Smooth muscle cell (in vitro differentiated cells): ENCODE measurements around the gene OR2V1. TPM values are rescaled to one million over a fixed set of nuclear protein-coding genes. Genes with fewer than 3 reads are reported as not detected.
"Not testable (repeated sequence)": the region's sequence is repeated elsewhere in the genome, so short reads cannot be mapped to it uniquely, and the experiment has no call there.

Experiments used
- DNase-seq: peaks from one replicate; lab custom pipeline; 2025; ENCODE audit not compliant: unreplicated experiment; lab: John Stamatoyannopoulos, UW
- H2AFZ ChIP-seq: fragments of 200-600 bp; sonication (generic); 2 replicates; pipeline ENCODE4 v1.6.0; 2016; ENCODE audit warnings: antibody characterized with exemption, low read depth, mild to moderate bottlenecking
- H3F3A ChIP-seq: fragments of 200-600 bp; sonication (generic); 2 replicates; pipeline ENCODE4 v1.6.0; 2017; ENCODE audit warnings: antibody characterized with exemption, low read depth
- H3K27ac ChIP-seq: fragments of 200-600 bp; sonication (generic); 2 replicates; pipeline ENCODE4 v1.5.1; 2016; ENCODE audit warnings: low read depth, mild to moderate bottlenecking
- H3K27me3 ChIP-seq: fragments of 200-600 bp; sonication (generic); 2 replicates; pipeline ENCODE4 v1.6.1; 2016; ENCODE audit warnings: low read depth, mild to moderate bottlenecking
- H3K36me3 ChIP-seq: fragments of 200-600 bp; sonication (generic); 2 replicates; pipeline ENCODE4 v1.5.1; 2016; ENCODE audit warnings: low read depth
- H3K4me1 ChIP-seq: fragments of 200-600 bp; sonication (generic); 2 replicates; pipeline ENCODE4 v1.5.1; 2016; ENCODE audit warnings: low read depth
- H3K4me2 ChIP-seq: fragments of 200-600 bp; sonication (generic); 2 replicates; pipeline ENCODE4 v1.6.0; 2016; ENCODE audit warnings: mild to moderate bottlenecking
- H3K4me3 ChIP-seq: fragments of 200-600 bp; sonication (generic); 2 replicates; pipeline ENCODE4 v1.5.1; 2016; ENCODE audit warnings: mild to moderate bottlenecking
- H3K79me2 ChIP-seq: fragments of 200-600 bp; sonication (generic); 2 replicates; pipeline ENCODE4 v1.6.0; 2016; ENCODE audit warnings: low read depth, mild to moderate bottlenecking
- H3K9ac ChIP-seq: fragments of 200-600 bp; sonication (generic); 2 replicates; pipeline ENCODE4 v1.6.0; 2016; ENCODE audit warnings: low read depth
- H3K9me3 ChIP-seq: fragments of 200-600 bp; sonication (generic); replicated peaks from 2 replicates; pipeline ENCODE4 v1.5.1; 2016; ENCODE audit warnings: low read depth
- H4K20me1 ChIP-seq: fragments of 200-600 bp; sonication (generic); 2 replicates; pipeline ENCODE4 v1.6.0; 2016; ENCODE audit warnings: low read depth
- WGBS: methylation state at CpG from one replicate; pipeline ENCODE4 v1.1.7; 2016; ENCODE audit warnings: low lambda C conversion rate; 5-methylcytosine and 5-hydroxymethylcytosine counted together
- polyA plus RNA-seq: library from polyadenylated mRNA; unstranded; fragments of >200 nt; fragmentation: Nextera tagmentation; extraction: Ambion mirVana; gene quantifications from 2 replicates; pipeline ENCODE4 v1.2.1, GENCODE V29; 2016
- total RNA-seq: library from RNA; depleted of rRNA; stranded (reverse); fragments of >200 nt; gene quantifications from 2 replicates; pipeline ENCODE4 v1.2.3, GENCODE V29; 2014
- TF ChIP-seq, protein P1 (sequence below): fragments of 200-600 bp; sonication (generic); IDR thresholded peaks from 2 replicates; pipeline ENCODE4 v1.5.1; 2017; ENCODE audit warnings: borderline replicate concordance, mild to moderate bottlenecking, antibody characterized with exemption; ENCODE audit not compliant: insufficient read depth, poor library complexity, severe bottlenecking

Gene OR2V1
- total and polyA plus RNA-seq, 2 experiments from 2014 or later = not detected

DNA sequence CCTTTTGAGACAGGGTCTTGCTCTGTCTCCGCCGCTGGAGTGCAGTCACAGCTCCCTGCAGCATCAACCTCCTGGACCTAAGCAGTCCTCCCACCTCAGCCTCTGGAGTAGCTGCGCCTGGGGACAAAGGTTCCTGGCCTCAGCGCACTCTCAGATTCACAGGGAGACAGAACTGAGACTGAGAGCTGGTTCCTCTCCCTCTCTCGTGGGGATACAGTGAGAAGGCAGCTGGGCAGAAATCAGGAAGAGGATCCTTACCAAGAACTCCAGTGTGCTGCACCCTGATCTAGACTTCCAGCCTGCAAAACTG lies 26.8 kb downstream of the OR2V1 start:
- H3K79me2 ChIP-seq, H3K4me1 ChIP-seq, H2AFZ ChIP-seq, DNase-seq, H4K20me1 ChIP-seq, H3K27ac ChIP-seq, H3K9me3 ChIP-seq, H3F3A ChIP-seq, H3K4me3 ChIP-seq, H3K36me3 ChIP-seq, H3K4me2 ChIP-seq, H3K9ac ChIP-seq: not testable (repeated sequence)
- H3K27me3 ChIP-seq = peaks cover 57% of the 10 kb centered on the region
- 14% methylated on average over 5 of the region's 5 CpGs for WGBS

DNA sequence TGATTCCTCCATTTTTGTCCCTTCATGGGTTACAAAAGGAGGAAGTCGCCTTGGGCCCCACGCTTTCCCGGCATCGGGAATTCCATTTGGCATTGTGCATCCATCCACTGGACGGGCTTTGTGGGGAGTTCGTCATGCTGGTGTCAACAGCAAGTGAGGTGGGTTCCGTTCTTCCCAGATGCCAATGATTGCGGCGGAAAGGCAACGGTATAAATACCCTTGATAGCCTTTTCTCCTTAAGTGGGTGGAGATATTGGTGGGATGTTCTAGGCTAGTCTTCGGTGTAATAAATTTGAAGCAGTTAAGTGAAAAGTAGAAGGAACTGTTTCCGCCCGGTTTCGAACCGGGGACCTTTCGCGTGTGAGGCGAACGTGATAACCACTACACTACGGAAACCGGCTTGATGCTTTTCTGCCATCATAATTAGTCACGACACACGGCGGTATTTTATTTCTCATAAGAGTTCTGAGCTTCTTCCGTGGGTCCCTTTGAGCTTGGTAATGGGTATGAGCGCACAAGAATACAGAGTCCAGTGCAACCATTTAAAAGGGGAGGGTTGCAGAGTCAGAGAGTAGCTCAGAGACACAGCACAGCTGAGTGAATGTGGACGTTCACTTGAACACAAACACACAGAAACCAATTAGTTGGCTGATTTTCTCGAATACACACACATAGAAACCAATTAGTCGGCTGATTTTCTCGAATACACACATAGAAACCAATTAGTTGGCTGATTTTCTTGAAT lies 28.9 kb downstream of the OR2V1 start:
- H3K4me3 ChIP-seq, H3F3A ChIP-seq, H3K36me3 ChIP-seq, DNase-seq, H2AFZ ChIP-seq, H3K27ac ChIP-seq, H4K20me1 ChIP-seq, H3K9me3 ChIP-seq, H3K4me2 ChIP-seq, H3K9ac ChIP-seq, H3K79me2 ChIP-seq, H3K4me1 ChIP-seq: not testable (repeated sequence)
- peaks cover 49% of the 10 kb centered on the region for H3K27me3 ChIP-seq
- WGBS = no CpG with 5 or more reads among the region's 30 CpGs

DNA sequence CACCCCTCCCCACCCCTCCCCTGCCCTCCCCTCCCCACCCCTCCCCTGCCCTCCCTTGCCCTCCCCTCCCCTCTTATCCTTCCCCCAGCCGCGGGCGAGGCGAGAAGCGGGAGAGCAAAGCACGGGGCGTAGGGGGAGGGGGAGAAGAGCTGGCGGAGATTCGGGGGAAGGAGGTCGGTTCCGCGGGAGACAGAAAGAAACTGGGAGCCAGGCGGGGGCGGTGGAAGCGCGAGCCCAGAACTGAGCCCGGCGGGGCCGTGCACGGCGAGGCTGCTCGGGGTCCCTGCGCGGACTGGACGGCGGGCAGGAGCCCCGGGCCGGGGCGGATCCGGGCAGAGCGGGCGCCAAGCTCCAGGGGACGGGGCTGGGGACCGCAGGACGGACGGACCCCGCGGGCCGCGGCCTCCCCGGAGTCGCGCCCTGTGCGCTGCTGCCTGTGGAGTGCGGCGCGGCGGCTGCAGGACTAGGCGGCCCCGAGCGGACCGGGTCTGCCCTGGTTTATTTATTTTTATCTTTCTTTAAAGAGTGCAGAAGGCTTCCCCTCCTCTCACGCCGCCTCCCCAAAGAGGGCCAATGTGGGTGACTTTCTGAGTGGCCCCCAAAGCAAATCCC lies 29.8 kb downstream of the OR2V1 start:
- not testable (repeated sequence) for H3K27ac ChIP-seq, H3F3A ChIP-seq, H3K4me3 ChIP-seq, H3K9ac ChIP-seq, H3K4me2 ChIP-seq, H3K36me3 ChIP-seq, H2AFZ ChIP-seq, H4K20me1 ChIP-seq, DNase-seq, H3K79me2 ChIP-seq, H3K9me3 ChIP-seq, H3K4me1 ChIP-seq
- peaks cover 41% of the 10 kb centered on the region for H3K27me3 ChIP-seq
- WGBS = no CpG with 5 or more reads among the region's 54 CpGs

DNA sequence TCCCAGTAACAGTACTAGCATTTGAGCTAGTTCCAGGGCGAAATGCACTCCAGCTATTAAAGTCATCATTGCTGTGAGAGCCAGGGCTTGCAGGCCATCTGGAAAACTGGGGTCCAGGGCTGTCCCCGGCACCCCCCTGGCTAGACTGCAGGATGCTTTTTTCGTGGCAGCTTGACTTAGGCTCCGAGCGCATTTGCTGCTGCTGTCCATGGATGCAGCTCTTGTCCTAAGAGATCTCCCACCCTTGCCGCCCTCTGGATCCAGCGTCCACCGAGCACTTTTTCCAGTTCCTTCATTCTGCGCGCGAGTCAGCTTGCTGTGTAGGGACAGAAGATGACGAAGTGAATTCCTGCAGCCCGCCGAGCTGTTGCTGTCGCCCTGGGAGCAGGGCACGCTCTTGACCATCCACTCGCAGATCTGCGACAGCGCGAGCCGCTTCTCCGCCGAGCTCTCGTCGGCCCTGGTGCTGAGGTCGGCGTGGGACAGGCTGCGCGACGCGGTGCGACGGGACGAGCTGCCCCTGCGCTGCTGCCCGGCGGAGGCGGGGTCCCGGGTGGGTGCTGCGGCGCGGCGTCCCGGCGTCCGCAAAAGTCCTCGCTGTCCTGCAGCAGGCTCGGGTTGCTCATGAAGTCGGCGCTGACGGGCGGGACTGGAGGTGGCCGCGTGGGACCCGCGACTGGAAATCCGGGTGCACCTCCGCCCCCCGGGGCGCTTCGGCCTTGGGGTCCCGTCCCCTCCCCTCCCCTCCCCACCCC lies 30.7 kb downstream of the OR2V1 start:
- Histone ChIP-seq H3K9ac (no peak overlapping the region), H3K36me3 (no peaks in the 10 kb centered on the region), H3K27me3 (peaks cover 33% of the 10 kb centered on the region), H3F3A (no peaks in the 10 kb centered on the region), H3K9me3 (no peaks in the 10 kb centered on the region), H3K4me3 (peak overlapping the region; percentile 28), H3K27ac (no peak overlapping the region), H4K20me1 (no peaks in the 10 kb centered on the region), H3K4me2 (peak overlapping the region; percentile 81), H2AFZ (no peak overlapping the region), H3K4me1 (no peaks in the 10 kb centered on the region), H3K79me2 (no peaks in the 10 kb centered on the region)
- TF ChIP-seq, protein P1, sequence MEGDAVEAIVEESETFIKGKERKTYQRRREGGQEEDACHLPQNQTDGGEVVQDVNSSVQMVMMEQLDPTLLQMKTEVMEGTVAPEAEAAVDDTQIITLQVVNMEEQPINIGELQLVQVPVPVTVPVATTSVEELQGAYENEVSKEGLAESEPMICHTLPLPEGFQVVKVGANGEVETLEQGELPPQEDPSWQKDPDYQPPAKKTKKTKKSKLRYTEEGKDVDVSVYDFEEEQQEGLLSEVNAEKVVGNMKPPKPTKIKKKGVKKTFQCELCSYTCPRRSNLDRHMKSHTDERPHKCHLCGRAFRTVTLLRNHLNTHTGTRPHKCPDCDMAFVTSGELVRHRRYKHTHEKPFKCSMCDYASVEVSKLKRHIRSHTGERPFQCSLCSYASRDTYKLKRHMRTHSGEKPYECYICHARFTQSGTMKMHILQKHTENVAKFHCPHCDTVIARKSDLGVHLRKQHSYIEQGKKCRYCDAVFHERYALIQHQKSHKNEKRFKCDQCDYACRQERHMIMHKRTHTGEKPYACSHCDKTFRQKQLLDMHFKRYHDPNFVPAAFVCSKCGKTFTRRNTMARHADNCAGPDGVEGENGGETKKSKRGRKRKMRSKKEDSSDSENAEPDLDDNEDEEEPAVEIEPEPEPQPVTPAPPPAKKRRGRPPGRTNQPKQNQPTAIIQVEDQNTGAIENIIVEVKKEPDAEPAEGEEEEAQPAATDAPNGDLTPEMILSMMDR = no peak
- no peak for DNase-seq
- 9% methylated on average over 52 of the region's 62 CpGs for WGBS

DNA sequence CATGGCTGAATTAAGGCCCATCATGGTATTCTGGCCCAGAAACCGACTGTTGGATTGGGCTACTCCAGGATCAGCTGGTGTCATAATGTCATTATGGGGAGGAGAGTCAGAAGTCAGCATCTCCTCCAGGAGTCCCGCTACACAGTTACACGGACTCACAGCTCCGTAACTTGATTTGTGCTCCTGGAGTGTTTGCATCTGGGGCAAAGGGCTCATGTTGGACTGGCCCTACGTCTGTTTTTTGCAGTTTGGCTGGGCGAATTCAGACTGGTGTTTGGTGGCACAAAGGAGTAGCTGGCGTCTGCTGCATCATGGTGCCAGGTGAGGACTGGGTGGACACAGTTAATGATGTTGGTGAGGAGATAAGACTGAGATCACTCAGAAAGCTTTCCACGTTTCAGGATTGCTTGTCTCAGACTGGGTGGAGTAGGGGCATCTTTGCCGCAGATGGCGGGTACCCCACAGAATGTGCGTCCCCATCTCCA lies 31.3 kb downstream of the OR2V1 start:
- Histone ChIP-seq H3K9ac (no peak overlapping the region), H3F3A (no peaks in the 10 kb centered on the region), H3K9me3 (no peaks in the 10 kb centered on the region), H4K20me1 (no peaks in the 10 kb centered on the region), H3K27ac (no peak overlapping the region), H3K79me2 (no peaks in the 10 kb centered on the region), H2AFZ (no peak overlapping the region), H3K4me2 (no peak overlapping the region), H3K4me3 (no peak overlapping the region), H3K4me1 (no peaks in the 10 kb centered on the region), H3K36me3 (no peaks in the 10 kb centered on the region), H3K27me3 (peaks cover 29% of the 10 kb centered on the region)
- WGBS = 70% methylated on average over 11 of the region's 11 CpGs
- TF ChIP-seq, protein P1 = no peak
- no peak for DNase-seq
